HepG2 (cell line): Measurements from ENCODE around the gene DLX5. TPM values are rescaled to one million over a fixed set of nuclear protein-coding genes. Genes with fewer than 3 reads are reported as not detected.

ENCODE experiments used
- KAT8 ChIP-seq: IDR thresholded peaks from 2 replicates; pipeline ENCODE4 v1.6.1; 2016; ENCODE audit warnings: missing genetic modification reagents, missing compliant biosample characterization
- RARA ChIP-seq: IDR thresholded peaks from 2 replicates; pipeline ENCODE4 v1.6.1; 2016; ENCODE audit warnings: missing genetic modification reagents, missing compliant biosample characterization
- SMAD3 ChIP-seq: sonication (generic); formaldehyde crosslinking; IDR thresholded peaks from 2 replicates; pipeline ENCODE4 v1.4.0; 2020; ENCODE audit warnings: missing genetic modification reagents
- TOPORS ChIP-seq: sonication (generic); formaldehyde crosslinking; IDR thresholded peaks from 2 replicates; pipeline ENCODE4 v1.8.0; 2023; ENCODE audit warnings: mild to moderate bottlenecking, missing genetic modification reagents
- ZFP90 ChIP-seq: sonication (generic); formaldehyde crosslinking; IDR thresholded peaks from 2 replicates; pipeline ENCODE4 v1.8.0; 2022; ENCODE audit warnings: missing genetic modification reagents, mild to moderate bottlenecking, inconsistent platforms, borderline replicate concordance
- ZNF33B ChIP-seq: sonication (generic); formaldehyde crosslinking; IDR thresholded peaks from 2 replicates; pipeline ENCODE4 v1.5.1; 2020; ENCODE audit warnings: mild to moderate bottlenecking, missing genetic modification reagents
- ZNF382 ChIP-seq: sonication (generic); formaldehyde crosslinking; IDR thresholded peaks from 2 replicates; pipeline ENCODE4 v1.5.0; 2020; ENCODE audit warnings: missing genetic modification reagents, mild to moderate bottlenecking, borderline replicate concordance
- ZNF776 ChIP-seq: sonication (generic); formaldehyde crosslinking; IDR thresholded peaks from 2 replicates; pipeline ENCODE4 v1.4.0; 2020; ENCODE audit warnings: mild to moderate bottlenecking, missing genetic modification reagents
- ZNF788 ChIP-seq: sonication (generic); formaldehyde crosslinking; IDR thresholded peaks from 2 replicates; pipeline ENCODE4 v1.5.0; 2020; ENCODE audit warnings: mild to moderate bottlenecking, missing genetic modification reagents, borderline replicate concordance
- polyA plus RNA-seq, 8 experiments: library from polyadenylated mRNA; depleted of rRNA in 3 of 8; stranded (reverse) in 7 of 8; unstranded in 1 of 8; fragments of >200 nt; fragmentation: Illumina TruSeq in 4 of 8; extraction: Trizol in 4 of 8; gene quantifications; 2 replicates each; pipeline versions ENCODE4 v1.2.1 to v1.2.3, GENCODE V29; 2011 to 2016; ENCODE audit warnings: low read depth in 4 of 8, missing spikeins in 1 of 8, mixed read lengths in 1 of 8; ENCODE audit not compliant: insufficient read depth in 1 of 8
- total RNA-seq, 5 experiments: library from RNA; depleted of rRNA; stranded (reverse); fragments of >200 nt; fragmentation: Illumina TruSeq; extraction: Trizol; gene quantifications; 2 replicates each; pipeline ENCODE4 v1.2.3, GENCODE V29; 2016; ENCODE audit warnings: low read depth in 1 of 5
- TF ChIP-seq, protein P1 (sequence below): sonication (generic); formaldehyde crosslinking; IDR thresholded peaks from 2 replicates; pipeline ENCODE4 v1.5.0; 2020; ENCODE audit warnings: mild to moderate bottlenecking, missing genetic modification reagents, borderline replicate concordance
- TF ChIP-seq, protein P2 (sequence below): sonication (generic); formaldehyde crosslinking; IDR thresholded peaks from 2 replicates; pipeline ENCODE4 v1.4.0; 2020; ENCODE audit warnings: mild to moderate bottlenecking, missing genetic modification reagents
- TF ChIP-seq, protein P3 (sequence below): sonication (generic); formaldehyde crosslinking; IDR thresholded peaks from 2 replicates; pipeline ENCODE4 v1.9.0; 2022; ENCODE audit warnings: missing genetic modification reagents, mild to moderate bottlenecking, borderline replicate concordance
- TF ChIP-seq, protein P4 (sequence below): sonication (generic); formaldehyde crosslinking; conservative IDR thresholded peaks from 2 replicates; pipeline ENCODE4 v1.4.0; 2020; ENCODE audit warnings: mild to moderate bottlenecking, missing genetic modification reagents, moderate library complexity
- TF ChIP-seq, protein P5 (sequence below): sonication (generic); formaldehyde crosslinking; IDR thresholded peaks from 2 replicates; pipeline ENCODE4 v1.4.0; 2020; ENCODE audit warnings: missing genetic modification reagents, borderline replicate concordance

Gene DLX5
- total and polyA plus RNA-seq, 2 of the 13 experiments (the other 11 are each of a cell fraction or from before 2014, with no cell fraction given): not detected

DNA sequence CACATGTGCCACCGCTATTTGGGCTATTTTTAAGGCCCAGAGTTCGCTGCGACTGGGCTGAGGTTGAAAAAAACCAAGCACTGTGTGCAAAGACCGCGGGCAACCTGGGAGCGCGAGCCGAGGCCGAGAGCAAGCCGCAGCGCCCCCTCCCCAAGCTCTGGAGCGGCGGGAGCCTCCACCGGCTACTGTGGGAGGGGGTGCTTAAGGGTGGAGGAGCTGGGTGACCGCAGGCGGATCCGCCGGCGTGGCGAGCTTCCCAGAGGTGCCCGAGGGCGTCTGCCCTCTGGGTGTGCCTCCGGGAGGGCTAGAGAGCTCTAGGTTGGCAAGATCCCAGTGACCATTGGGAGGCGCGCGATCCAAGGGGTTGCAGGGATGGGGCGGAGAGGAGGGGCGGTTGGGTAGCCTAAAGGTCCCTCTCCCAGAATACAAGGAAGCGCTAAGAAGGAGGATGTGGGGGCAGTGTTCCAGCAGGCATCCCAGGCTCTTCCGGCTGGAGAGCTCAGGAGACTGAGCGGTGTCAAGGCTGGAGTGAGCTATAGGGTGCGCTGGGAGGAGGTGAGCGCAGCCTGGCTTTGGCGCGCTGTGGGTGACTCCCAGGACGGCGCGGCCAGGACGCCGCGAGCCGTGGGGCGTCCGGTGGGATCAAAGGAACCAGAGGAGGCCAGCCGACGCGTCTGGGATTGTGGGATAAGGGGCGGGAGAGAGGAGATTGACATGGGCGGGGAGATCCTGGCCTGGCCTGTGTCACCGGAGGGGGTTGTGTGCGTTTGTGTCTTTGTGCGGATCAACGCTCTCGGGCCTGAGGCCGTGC is 8.0 kb downstream of the DLX5 start (continued):
- peak; percentile 58; the same call in 1 of the 2 replicates for TF ChIP-seq KAT8 (CRISPR knock-in tag)
- TF ChIP-seq TOPORS (CRISPR knock-in tag): peak; percentile 66; the same call in 1 of the 2 replicates
- TF ChIP-seq, protein P1, sequence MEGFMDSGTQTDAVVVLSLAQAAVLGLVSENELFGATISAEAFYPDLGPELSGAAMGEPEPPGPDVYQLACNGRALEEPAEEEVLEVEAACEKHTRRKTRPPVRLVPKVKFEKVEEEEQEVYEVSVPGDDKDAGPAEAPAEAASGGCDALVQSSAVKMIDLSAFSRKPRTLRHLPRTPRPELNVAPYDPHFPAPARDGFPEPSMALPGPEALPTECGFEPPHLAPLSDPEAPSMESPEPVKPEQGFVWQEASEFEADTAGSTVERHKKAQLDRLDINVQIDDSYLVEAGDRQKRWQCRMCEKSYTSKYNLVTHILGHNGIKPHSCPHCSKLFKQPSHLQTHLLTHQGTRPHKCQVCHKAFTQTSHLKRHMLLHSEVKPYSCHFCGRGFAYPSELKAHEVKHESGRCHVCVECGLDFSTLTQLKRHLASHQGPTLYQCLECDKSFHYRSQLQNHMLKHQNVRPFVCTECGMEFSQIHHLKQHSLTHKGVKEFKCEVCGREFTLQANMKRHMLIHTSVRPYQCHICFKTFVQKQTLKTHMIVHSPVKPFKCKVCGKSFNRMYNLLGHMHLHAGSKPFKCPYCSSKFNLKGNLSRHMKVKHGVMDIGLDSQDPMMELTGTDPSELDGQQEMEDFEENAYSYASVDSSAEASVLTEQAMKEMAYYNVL (CRISPR knock-in tag): no peak
- TF ChIP-seq, protein P2, sequence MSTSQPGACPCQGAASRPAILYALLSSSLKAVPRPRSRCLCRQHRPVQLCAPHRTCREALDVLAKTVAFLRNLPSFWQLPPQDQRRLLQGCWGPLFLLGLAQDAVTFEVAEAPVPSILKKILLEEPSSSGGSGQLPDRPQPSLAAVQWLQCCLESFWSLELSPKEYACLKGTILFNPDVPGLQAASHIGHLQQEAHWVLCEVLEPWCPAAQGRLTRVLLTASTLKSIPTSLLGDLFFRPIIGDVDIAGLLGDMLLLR (CRISPR knock-in tag): peak; percentile 73
- TF ChIP-seq, protein P3, sequence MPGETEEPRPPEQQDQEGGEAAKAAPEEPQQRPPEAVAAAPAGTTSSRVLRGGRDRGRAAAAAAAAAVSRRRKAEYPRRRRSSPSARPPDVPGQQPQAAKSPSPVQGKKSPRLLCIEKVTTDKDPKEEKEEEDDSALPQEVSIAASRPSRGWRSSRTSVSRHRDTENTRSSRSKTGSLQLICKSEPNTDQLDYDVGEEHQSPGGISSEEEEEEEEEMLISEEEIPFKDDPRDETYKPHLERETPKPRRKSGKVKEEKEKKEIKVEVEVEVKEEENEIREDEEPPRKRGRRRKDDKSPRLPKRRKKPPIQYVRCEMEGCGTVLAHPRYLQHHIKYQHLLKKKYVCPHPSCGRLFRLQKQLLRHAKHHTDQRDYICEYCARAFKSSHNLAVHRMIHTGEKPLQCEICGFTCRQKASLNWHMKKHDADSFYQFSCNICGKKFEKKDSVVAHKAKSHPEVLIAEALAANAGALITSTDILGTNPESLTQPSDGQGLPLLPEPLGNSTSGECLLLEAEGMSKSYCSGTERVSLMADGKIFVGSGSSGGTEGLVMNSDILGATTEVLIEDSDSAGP (CRISPR knock-in tag): peak; percentile 88; the same call in 1 of the 2 replicates
- peak; percentile 80; the same call in 1 of the 2 replicates for TF ChIP-seq ZFP90 (CRISPR knock-in tag)
- TF ChIP-seq, protein P4, sequence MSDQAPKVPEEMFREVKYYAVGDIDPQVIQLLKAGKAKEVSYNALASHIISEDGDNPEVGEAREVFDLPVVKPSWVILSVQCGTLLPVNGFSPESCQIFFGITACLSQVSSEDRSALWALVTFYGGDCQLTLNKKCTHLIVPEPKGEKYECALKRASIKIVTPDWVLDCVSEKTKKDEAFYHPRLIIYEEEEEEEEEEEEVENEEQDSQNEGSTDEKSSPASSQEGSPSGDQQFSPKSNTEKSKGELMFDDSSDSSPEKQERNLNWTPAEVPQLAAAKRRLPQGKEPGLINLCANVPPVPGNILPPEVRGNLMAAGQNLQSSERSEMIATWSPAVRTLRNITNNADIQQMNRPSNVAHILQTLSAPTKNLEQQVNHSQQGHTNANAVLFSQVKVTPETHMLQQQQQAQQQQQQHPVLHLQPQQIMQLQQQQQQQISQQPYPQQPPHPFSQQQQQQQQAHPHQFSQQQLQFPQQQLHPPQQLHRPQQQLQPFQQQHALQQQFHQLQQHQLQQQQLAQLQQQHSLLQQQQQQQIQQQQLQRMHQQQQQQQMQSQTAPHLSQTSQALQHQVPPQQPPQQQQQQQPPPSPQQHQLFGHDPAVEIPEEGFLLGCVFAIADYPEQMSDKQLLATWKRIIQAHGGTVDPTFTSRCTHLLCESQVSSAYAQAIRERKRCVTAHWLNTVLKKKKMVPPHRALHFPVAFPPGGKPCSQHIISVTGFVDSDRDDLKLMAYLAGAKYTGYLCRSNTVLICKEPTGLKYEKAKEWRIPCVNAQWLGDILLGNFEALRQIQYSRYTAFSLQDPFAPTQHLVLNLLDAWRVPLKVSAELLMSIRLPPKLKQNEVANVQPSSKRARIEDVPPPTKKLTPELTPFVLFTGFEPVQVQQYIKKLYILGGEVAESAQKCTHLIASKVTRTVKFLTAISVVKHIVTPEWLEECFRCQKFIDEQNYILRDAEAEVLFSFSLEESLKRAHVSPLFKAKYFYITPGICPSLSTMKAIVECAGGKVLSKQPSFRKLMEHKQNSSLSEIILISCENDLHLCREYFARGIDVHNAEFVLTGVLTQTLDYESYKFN (CRISPR knock-in tag): peak; percentile 45
- TF ChIP-seq ZNF776: peak; percentile 81; the same call in 1 of the 2 replicates
- TF ChIP-seq, protein P5, sequence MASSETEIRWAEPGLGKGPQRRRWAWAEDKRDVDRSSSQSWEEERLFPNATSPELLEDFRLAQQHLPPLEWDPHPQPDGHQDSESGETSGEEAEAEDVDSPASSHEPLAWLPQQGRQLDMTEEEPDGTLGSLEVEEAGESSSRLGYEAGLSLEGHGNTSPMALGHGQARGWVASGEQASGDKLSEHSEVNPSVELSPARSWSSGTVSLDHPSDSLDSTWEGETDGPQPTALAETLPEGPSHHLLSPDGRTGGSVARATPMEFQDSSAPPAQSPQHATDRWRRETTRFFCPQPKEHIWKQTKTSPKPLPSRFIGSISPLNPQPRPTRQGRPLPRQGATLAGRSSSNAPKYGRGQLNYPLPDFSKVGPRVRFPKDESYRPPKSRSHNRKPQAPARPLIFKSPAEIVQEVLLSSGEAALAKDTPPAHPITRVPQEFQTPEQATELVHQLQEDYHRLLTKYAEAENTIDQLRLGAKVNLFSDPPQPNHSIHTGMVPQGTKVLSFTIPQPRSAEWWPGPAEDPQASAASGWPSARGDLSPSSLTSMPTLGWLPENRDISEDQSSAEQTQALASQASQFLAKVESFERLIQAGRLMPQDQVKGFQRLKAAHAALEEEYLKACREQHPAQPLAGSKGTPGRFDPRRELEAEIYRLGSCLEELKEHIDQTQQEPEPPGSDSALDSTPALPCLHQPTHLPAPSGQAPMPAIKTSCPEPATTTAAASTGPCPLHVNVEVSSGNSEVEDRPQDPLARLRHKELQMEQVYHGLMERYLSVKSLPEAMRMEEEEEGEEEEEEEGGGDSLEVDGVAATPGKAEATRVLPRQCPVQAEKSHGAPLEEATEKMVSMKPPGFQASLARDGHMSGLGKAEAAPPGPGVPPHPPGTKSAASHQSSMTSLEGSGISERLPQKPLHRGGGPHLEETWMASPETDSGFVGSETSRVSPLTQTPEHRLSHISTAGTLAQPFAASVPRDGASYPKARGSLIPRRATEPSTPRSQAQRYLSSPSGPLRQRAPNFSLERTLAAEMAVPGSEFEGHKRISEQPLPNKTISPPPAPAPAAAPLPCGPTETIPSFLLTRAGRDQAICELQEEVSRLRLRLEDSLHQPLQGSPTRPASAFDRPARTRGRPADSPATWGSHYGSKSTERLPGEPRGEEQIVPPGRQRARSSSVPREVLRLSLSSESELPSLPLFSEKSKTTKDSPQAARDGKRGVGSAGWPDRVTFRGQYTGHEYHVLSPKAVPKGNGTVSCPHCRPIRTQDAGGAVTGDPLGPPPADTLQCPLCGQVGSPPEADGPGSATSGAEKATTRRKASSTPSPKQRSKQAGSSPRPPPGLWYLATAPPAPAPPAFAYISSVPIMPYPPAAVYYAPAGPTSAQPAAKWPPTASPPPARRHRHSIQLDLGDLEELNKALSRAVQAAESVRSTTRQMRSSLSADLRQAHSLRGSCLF (CRISPR knock-in tag): no peak
- TF ChIP-seq RARA (CRISPR knock-in tag): no peak; the same call in 1 of the 2 replicates
- 0 out of 2 replicates have a peak, but pooled peaks have one; percentile 40 for TF ChIP-seq ZNF33B (CRISPR knock-in tag)
- TF ChIP-seq SMAD3: peak; percentile 35; the same call in 1 of the 2 replicates
- no peak; the same call in 1 of the 2 replicates for TF ChIP-seq ZNF788 (CRISPR knock-in tag)
- no peak for TF ChIP-seq ZNF382 (CRISPR knock-in tag)
